ENCODE results near the gene MSANTD2. TPM values are rescaled to one million over a fixed set of nuclear protein-coding genes. Genes with fewer than 3 reads are reported as not detected.

Gene MSANTD2
- total and polyA plus RNA-seq, 9 of the 15 experiments (the other 6 are each of a cell fraction or from before 2014, with no cell fraction given): 1.3 to 9.9 (median 5.3) TPM

DNA sequence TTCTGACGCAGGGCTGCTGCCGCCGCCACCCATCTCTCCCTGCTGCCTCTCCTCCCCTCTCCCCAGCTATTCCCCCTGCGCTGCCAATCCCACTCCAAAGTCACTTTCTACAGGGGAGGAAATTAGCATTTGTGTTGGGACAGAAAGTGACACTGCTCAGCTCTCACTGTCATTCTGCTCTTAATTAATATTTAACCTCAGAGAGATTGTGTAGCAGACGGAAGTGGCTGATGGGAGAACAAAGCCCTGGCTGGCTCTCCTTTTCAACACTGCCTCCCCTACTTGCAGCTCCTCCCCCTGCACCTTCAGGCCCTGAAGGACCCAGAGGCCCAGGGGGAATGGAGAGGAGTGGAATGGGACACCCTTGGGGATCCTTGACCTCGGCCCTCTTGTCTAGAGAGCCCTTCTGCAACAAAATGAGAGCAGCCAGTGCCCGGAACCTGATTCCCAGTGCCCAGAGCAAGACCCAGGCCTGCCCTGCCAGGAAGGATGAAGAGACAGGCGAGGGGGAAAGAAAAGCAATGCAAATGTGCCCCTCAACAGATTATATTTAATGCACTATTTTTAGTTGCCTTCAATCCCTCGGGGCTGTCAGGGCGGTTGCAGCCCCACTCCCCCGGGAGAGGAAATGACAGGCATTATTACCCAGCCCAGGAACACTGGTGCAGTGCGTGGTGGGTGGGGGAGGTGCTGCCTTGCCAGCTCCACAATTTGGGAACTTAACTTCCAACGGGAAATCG, 75.1 kb downstream of the MSANTD2 start (continued):
- no peak for TF ChIP-seq KLF6 (CRISPR knock-in tag; IDR thresholded peaks at IDR 0.05; ENCODE audit: borderline replicate concordance)
- TF ChIP-seq, protein P1, sequence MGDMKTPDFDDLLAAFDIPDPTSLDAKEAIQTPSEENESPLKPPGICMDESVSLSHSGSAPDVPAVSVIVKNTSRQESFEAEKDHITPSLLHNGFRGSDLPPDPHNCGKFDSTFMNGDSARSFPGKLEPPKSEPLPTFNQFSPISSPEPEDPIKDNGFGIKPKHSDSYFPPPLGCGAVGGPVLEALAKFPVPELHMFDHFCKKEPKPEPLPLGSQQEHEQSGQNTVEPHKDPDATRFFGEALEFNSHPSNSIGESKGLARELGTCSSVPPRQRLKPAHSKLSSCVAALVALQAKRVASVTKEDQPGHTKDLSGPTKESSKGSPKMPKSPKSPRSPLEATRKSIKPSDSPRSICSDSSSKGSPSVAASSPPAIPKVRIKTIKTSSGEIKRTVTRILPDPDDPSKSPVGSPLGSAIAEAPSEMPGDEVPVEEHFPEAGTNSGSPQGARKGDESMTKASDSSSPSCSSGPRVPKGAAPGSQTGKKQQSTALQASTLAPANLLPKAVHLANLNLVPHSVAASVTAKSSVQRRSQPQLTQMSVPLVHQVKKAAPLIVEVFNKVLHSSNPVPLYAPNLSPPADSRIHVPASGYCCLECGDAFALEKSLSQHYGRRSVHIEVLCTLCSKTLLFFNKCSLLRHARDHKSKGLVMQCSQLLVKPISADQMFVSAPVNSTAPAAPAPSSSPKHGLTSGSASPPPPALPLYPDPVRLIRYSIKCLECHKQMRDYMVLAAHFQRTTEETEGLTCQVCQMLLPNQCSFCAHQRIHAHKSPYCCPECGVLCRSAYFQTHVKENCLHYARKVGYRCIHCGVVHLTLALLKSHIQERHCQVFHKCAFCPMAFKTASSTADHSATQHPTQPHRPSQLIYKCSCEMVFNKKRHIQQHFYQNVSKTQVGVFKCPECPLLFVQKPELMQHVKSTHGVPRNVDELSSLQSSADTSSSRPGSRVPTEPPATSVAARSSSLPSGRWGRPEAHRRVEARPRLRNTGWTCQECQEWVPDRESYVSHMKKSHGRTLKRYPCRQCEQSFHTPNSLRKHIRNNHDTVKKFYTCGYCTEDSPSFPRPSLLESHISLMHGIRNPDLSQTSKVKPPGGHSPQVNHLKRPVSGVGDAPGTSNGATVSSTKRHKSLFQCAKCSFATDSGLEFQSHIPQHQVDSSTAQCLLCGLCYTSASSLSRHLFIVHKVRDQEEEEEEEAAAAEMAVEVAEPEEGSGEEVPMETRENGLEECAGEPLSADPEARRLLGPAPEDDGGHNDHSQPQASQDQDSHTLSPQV (IDR thresholded peaks at IDR 0.05): no peak
- TF ChIP-seq BRF2 (IDR thresholded peaks at IDR 0.05; ENCODE audit: borderline replicate concordance, insufficient read depth, insufficient read length): no peak
- TF ChIP-seq, protein P2, sequence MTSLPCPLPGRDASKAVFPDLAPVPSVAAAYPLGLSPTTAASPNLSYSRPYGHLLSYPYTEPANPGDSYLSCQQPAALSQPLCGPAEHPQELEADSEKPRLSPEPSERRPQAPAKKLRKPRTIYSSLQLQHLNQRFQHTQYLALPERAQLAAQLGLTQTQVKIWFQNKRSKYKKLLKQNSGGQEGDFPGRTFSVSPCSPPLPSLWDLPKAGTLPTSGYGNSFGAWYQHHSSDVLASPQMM (CRISPR knock-in tag; IDR thresholded peaks at IDR 0.05): no peak
- no peak for TF ChIP-seq ARID3B (CRISPR knock-in tag; IDR thresholded peaks at IDR 0.05; ENCODE audit: borderline replicate concordance)
